ENCODE data around the gene PLEK2. TPM values are rescaled to one million over a fixed set of nuclear protein-coding genes. Genes with fewer than 3 reads are reported as not detected.

Gene PLEK2
- total and polyA plus RNA-seq, 2 experiments from 2014 or later, result 1.0 to 2.2 TPM

- TF ChIP-seq REST (IDR thresholded peaks at IDR 0.05; ENCODE audit: unreplicated experiment), result no peak
- no peak for TF ChIP-seq EZH2phosphoT487 (IDR thresholded peaks at IDR 0.05; ENCODE audit: unreplicated experiment)
- TF ChIP-seq ZNF331 (CRISPR knock-in tag; IDR thresholded peaks at IDR 0.05; ENCODE audit: low read depth), result no peak
- TF ChIP-seq CREB1 (CRISPR knock-in tag; IDR thresholded peaks at IDR 0.05; ENCODE audit: low read depth), result no peak
- no peak for TF ChIP-seq NANOG (IDR thresholded peaks at IDR 0.05; ENCODE audit: borderline replicate concordance)
- TF ChIP-seq ETS1 (IDR thresholded peaks at IDR 0.05), result no peak
- TF ChIP-seq JUNB (IDR thresholded peaks at IDR 0.05; ENCODE audit: unreplicated experiment), result no peak
- no peak for TF ChIP-seq ZNF114 (CRISPR knock-in tag; IDR thresholded peaks at IDR 0.05)
- no peak for TF ChIP-seq CTCF (conservative IDR thresholded peaks at IDR 0.05; ENCODE audit: low read depth in 2 of 2)
- TF ChIP-seq EZH2 (IDR thresholded peaks at IDR 0.05; ENCODE audit: low read depth, unreplicated experiment), result no peak
- TF ChIP-seq STAT1 (IDR thresholded peaks at IDR 0.05; ENCODE audit: unreplicated experiment), result no peak
Measured at GRCh38 chr14:67441672-67442071, 29.7 kb upstream of the PLEK2 start (continued).

GRCh38 chr14:67441256-67441655, 29.3 kb upstream of the PLEK2 start:
- Histone ChIP-seq H3F3A (replicated peaks; ENCODE audit: low read depth) (no peaks in the 10 kb centered on the region), H3K27me3 (ENCODE audit: insufficient read depth) (no peaks in the 10 kb centered on the region), H3K4me1 (ENCODE audit: insufficient read depth) (peaks cover 19% of the 10 kb centered on the region), H3K4me3 (no peak overlapping the region), H4K20me1 (replicated peaks; ENCODE audit: insufficient read depth) (no peaks in the 10 kb centered on the region), H3K36me3 (ENCODE audit: insufficient read depth) (no peaks in the 10 kb centered on the region), H2AFZ (peak overlapping the region; percentile 74; the same call in 1 of the 2 replicates), H3K27ac (ENCODE audit: low read depth) (no peak overlapping the region), H3K4me2 (no peak overlapping the region), H3K9me2 (ENCODE audit: insufficient read depth) (peaks cover 4% of the 10 kb centered on the region; the same call in 1 of the 2 replicates), H3K79me2 (replicated peaks; ENCODE audit: insufficient read depth) (no peaks in the 10 kb centered on the region)
- Mint-ChIP-seq H3K27ac (no peak overlapping the region), H3K9me3 (no peaks in the 10 kb centered on the region), H3K36me3 (ENCODE audit: low read depth) (no peaks in the 10 kb centered on the region), H3K4me1 (peaks cover 34% of the 10 kb centered on the region), H3K4me3 (no peak overlapping the region), H3K27me3 (ENCODE audit: insufficient read depth, low read depth, poor library complexity) (peaks cover 13% of the 10 kb centered on the region)
- DNase-seq (ENCODE audit: low spot score) (no peak), ATAC-seq (no peak)
- no peak for TF ChIP-seq POLR2AphosphoS5 (IDR thresholded peaks at IDR 0.05; ENCODE audit: low read depth)
- no peak for TF ChIP-seq ZNF331 (CRISPR knock-in tag; IDR thresholded peaks at IDR 0.05; ENCODE audit: low read depth)
- TF ChIP-seq ZNF462 (CRISPR knock-in tag; IDR thresholded peaks at IDR 0.05), result no peak
- no peak for TF ChIP-seq STAT1 (IDR thresholded peaks at IDR 0.05; ENCODE audit: unreplicated experiment)
- no peak for TF ChIP-seq EZH2phosphoT487 (IDR thresholded peaks at IDR 0.05; ENCODE audit: unreplicated experiment)
